ENCODE measurements around the gene METTL23. TPM values are rescaled to one million over a fixed set of nuclear protein-coding genes. Genes with fewer than 3 reads are reported as not detected.

The METTL23 gene
- polyA plus RNA-seq, 3 donors = 37.9 to 71.3 (median 56.5) TPM

DNA sequence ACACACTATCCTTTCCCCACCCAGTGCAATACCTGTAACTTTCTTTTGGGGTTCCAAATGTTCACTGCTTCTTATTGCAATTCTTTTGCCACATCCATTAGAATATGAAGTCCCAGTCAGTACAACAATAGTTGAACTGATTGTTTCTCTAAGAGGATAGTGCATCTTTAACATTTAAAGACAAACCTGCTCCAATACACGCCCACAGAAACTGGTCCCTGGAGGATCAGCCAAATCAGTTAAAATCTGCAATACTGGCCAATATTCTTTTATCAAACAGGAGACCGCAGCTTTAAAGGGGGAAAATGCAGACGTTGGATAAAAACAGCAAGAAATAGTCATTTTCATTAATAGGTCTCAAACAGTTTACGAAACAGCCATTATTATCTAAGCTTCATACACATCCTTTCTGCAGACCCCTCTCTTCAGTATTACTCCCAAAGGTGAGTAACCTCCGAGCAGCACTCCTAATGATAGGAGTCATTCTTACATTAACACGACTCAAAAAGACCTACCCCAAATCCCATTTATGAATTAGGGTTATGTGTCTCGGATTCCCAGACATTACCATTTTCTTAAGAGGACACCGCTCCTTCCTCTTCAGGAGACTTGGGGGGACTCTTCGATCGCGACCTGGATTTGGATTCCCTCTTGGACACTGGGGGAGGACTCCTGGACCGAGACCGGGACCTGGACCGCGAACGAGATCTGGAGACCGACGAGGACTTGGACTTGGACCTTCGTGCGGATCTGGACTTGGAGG is 9.1 kb downstream of the METTL23 start:
- H3K4me2 ChIP-seq (replicated peaks; ENCODE audit: extremely low read depth, low read length, poor library complexity, severe bottlenecking) = peak overlapping the region; percentile 87
- H3K36me3 Mint-ChIP-seq = peaks cover 40 to 50% of the 10 kb centered on the region in 2 donors
- 1% methylated on average over 15 of the region's 20 CpGs for WGBS (ENCODE audit: insufficient coverage)
- H3K27ac Mint-ChIP-seq = peak overlapping the region; percentile 92 to 98 (median 96)
- peaks cover 44% of the 10 kb centered on the region for H3K4me1 Mint-ChIP-seq
- H4K20me1 ChIP-seq (ENCODE audit: insufficient read depth, low read length) = peaks cover 60% of the 10 kb centered on the region
- peaks cover 39 to 52% of the 10 kb centered on the region in 2 donors for H3K36me3 ChIP-seq (replicated peaks in 1 of 2; ENCODE audit: control insufficient read depth in 1 of 2, insufficient read depth in 2 of 2, low read length in 2 of 2)
- no peaks in the 10 kb centered on the region for H3K27me3 ChIP-seq (ENCODE audit: control insufficient read depth in 2 of 2, insufficient read depth in 2 of 2, low read length in 2 of 2)
- H3K9me3 Mint-ChIP-seq = peaks cover 0 to 2% (median 0%) of the 10 kb centered on the region in 7 donors
- TF ChIP-seq, protein P1, sequence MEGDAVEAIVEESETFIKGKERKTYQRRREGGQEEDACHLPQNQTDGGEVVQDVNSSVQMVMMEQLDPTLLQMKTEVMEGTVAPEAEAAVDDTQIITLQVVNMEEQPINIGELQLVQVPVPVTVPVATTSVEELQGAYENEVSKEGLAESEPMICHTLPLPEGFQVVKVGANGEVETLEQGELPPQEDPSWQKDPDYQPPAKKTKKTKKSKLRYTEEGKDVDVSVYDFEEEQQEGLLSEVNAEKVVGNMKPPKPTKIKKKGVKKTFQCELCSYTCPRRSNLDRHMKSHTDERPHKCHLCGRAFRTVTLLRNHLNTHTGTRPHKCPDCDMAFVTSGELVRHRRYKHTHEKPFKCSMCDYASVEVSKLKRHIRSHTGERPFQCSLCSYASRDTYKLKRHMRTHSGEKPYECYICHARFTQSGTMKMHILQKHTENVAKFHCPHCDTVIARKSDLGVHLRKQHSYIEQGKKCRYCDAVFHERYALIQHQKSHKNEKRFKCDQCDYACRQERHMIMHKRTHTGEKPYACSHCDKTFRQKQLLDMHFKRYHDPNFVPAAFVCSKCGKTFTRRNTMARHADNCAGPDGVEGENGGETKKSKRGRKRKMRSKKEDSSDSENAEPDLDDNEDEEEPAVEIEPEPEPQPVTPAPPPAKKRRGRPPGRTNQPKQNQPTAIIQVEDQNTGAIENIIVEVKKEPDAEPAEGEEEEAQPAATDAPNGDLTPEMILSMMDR (IDR thresholded peaks at IDR 0.05) = no peak
- H3K27ac ChIP-seq (ENCODE audit: low read depth in 1 of 2, low read length in 2 of 2) = peak overlapping the region; percentile 80 to 99
- H3K4me3 Mint-ChIP-seq = peak overlapping the region; percentile 98 to 99
- H3K4me3 ChIP-seq (replicated peaks in 1 of 3; ENCODE audit: low read depth in 2 of 3, low read length in 3 of 3) = peak overlapping the region; percentile 92 to 100 (median 93)
- no peak for DNase-seq
- no peaks in the 10 kb centered on the region for H3K9me3 ChIP-seq (replicated peaks in 1 of 2; ENCODE audit: control insufficient read depth in 1 of 2, insufficient read depth in 1 of 2, low read length in 2 of 2)
- intact Hi-C loops (cut with micrococcal nuclease) = loop anchor here (1.0 to 10.0 kb wide), 2 partner anchors 8 to 471 kb away; partner anchors contain the start of gene UBALD2 (in 1 of the 2)
- H2AFZ ChIP-seq (ENCODE audit: insufficient read depth, low read depth, low read length, poor library complexity, severe bottlenecking) = no peak overlapping the region
- H3K79me2 ChIP-seq (ENCODE audit: insufficient read depth, low read length) = peaks cover 81% of the 10 kb centered on the region
- peaks cover 0 to 2% (median 0%) of the 10 kb centered on the region in 3 donors for H3K27me3 Mint-ChIP-seq (ENCODE audit: low read depth in 3 of 3)
- peaks cover 37 to 45% of the 10 kb centered on the region in 2 donors for H3K4me1 ChIP-seq (ENCODE audit: control insufficient read depth in 1 of 2, insufficient read depth in 2 of 2, low read length in 2 of 2)
- H3K9ac ChIP-seq (ENCODE audit: insufficient read depth, low read length, poor library complexity, severe bottlenecking) = peak overlapping the region; percentile 97

DNA sequence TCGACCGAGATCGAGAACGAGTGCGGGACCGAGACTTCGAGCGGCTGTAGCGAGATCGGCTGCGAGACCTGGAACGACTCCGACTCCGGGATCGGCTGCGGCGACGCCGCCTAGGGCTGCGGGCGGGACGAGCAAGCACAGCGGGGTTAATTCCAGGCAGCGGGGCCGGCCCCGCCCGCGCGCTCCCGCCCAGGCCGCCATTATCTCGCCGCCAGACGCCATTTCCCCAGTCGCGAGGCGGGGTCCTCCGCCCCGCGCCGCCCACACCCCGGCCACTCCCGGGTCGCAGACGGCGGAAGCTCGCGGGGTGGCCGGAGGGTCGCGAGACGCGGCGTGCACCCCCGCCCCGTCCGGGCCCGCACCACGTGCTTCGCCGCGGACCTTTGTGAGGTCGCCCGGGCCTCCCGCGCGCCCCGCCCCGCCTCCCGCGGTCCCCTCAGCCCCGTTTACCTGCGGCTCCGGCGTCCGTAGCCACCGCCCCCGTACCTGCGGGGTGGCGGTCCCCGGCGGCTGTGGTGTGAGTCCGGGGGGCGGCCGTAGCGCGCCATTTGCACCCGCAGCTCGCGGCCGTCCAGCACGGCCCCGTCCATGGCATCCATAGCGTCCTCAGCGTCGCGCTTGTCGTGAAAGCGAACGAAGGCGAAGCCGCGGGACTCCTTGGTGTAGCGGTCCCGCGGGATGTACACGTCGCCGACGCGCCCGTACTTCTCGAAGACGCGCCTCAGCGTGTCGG is 9.9 kb downstream of the METTL23 start:
- peak; percentile 60 to 73 (median 71) for DNase-seq
- Histone ChIP-seq H3K36me3 (replicated peaks in 1 of 2; ENCODE audit: control insufficient read depth in 1 of 2, insufficient read depth in 2 of 2, low read length in 2 of 2) (peaks cover 40 to 54% of the 10 kb centered on the region in 2 donors), H3K9me3 (replicated peaks in 1 of 2; ENCODE audit: control insufficient read depth in 1 of 2, insufficient read depth in 1 of 2, low read length in 2 of 2) (no peaks in the 10 kb centered on the region), H3K79me2 (ENCODE audit: insufficient read depth, low read length) (peaks cover 75% of the 10 kb centered on the region), H3K4me3 (replicated peaks in 1 of 3; ENCODE audit: low read depth in 2 of 3, low read length in 3 of 3) (peak overlapping the region; percentile 93 to 100 (median 94)), H4K20me1 (ENCODE audit: insufficient read depth, low read length) (peaks cover 56% of the 10 kb centered on the region), H2AFZ (ENCODE audit: insufficient read depth, low read depth, low read length, poor library complexity, severe bottlenecking) (no peak overlapping the region), H3K27ac (ENCODE audit: low read depth in 1 of 2, low read length in 2 of 2) (peak overlapping the region; percentile 96 to 99), H3K9ac (ENCODE audit: insufficient read depth, low read length, poor library complexity, severe bottlenecking) (peak overlapping the region; percentile 97), H3K4me2 (replicated peaks; ENCODE audit: extremely low read depth, low read length, poor library complexity, severe bottlenecking) (peak overlapping the region; percentile 87), H3K27me3 (ENCODE audit: control insufficient read depth in 2 of 2, insufficient read depth in 2 of 2, low read length in 2 of 2) (no peaks in the 10 kb centered on the region), H3K4me1 (ENCODE audit: control insufficient read depth in 1 of 2, insufficient read depth in 2 of 2, low read length in 2 of 2) (peaks cover 37 to 45% of the 10 kb centered on the region in 2 donors)
- TF ChIP-seq, protein P1 (IDR thresholded peaks at IDR 0.05) = peak; percentile 13
- H3K9me3 Mint-ChIP-seq = peaks cover 0 to 2% (median 0%) of the 10 kb centered on the region in 7 donors
- peaks cover 42 to 53% of the 10 kb centered on the region in 2 donors for H3K36me3 Mint-ChIP-seq
- peaks cover 0 to 2% (median 0%) of the 10 kb centered on the region in 3 donors for H3K27me3 Mint-ChIP-seq (ENCODE audit: low read depth in 3 of 3)
- intact Hi-C loops (cut with micrococcal nuclease) = loop anchor here in 1 of 2 donors (1.0 to 10.0 kb wide), 2 partner anchors 10 to 472 kb away; partner anchors contain the start of genes JMJD6, METTL23 and UBALD2
- peak overlapping the region; percentile 98 to 99 for H3K4me3 Mint-ChIP-seq
- peak overlapping the region; percentile 93 to 100 (median 97) for H3K27ac Mint-ChIP-seq
- H3K4me1 Mint-ChIP-seq = peaks cover 41% of the 10 kb centered on the region
- under 1% methylated on average over 117 of the region's 117 CpGs for WGBS (ENCODE audit: insufficient coverage)

Data from CD14-positive monocyte (primary cell).